OCI-LY1 (cell line): ENCODE measurements around the gene BZW1.

ENCODE experiments used
- CTCF ChIP-seq: fragments of 200-600 bp; sonication (generic), shearing (Covaris generic); IDR thresholded peaks from 2 replicates; pipeline ENCODE4 v1.5.1; 2017; ENCODE audit warnings: mild to moderate bottlenecking, antibody characterized with exemption, low read length, moderate library complexity, mixed read lengths
- EZH2 ChIP-seq: fragments of 200-600 bp; sonication (generic), shearing (Covaris generic); IDR thresholded peaks from 2 replicates; pipeline ENCODE4 v1.8.0; 2017; ENCODE audit warnings: borderline replicate concordance, mixed run types, mild to moderate bottlenecking, antibody characterized with exemption, low read length, moderate library complexity, mixed read lengths

- TF ChIP-seq EZH2 (no peak), CTCF (no peak)
Observed at GRCh38 chr2:200790185-200790584, 21.5 kb upstream of the BZW1 start.
